ENCODE measurements around the gene B4GALT6. TPM values are rescaled to one million over a fixed set of nuclear protein-coding genes. Genes with fewer than 3 reads are reported as not detected.

The B4GALT6 gene
- total and polyA plus RNA-seq, 2 of the 4 experiments (the other 2 are of a cell fraction), result 1.1 to 3.9 TPM

- no peak overlapping the region for H3K56ac ChIP-seq (ENCODE audit: extremely low read depth, insufficient read depth, low read length)
- H3K4ac ChIP-seq (ENCODE audit: low read depth, low read length), result no peak overlapping the region
- H2AFZ ChIP-seq (replicated peaks; ENCODE audit: low read length, poor library complexity), result no peak overlapping the region
- H4K5ac ChIP-seq (ENCODE audit: low read depth, low read length), result no peak overlapping the region
- H3K4me2 ChIP-seq (ENCODE audit: low read depth, low read length), result no peak overlapping the region
- H3K27me3 ChIP-seq (ENCODE audit: control insufficient read depth, insufficient read depth, low read length), result no peaks in the 10 kb centered on the region
- no peaks in the 10 kb centered on the region for H4K20me1 ChIP-seq (ENCODE audit: insufficient read depth, low read length)
- dilution Hi-C loops (cut with HindIII; ENCODE audit: low sequenced_read_pairs, unreplicated experiment) (no loop called here), in situ Hi-C loops (cut with MboI; ENCODE audit: low sequenced_read_pairs) (no loop called here), intact Hi-C loops (cut with micrococcal nuclease) (no loop called here)
- DNase-seq (no peak), ATAC-seq (ENCODE audit: low read depth) (no peak)
- no peak overlapping the region for H2BK5ac ChIP-seq (ENCODE audit: low read depth, low read length, poor library complexity, severe bottlenecking)
- no peak overlapping the region for H4K91ac ChIP-seq (ENCODE audit: insufficient read depth, low read depth, low read length)
- H4K8ac ChIP-seq (ENCODE audit: low read depth in 2 of 2, low read length in 2 of 2), result no peak overlapping the region
- no CpG with 5 or more reads among the region's 3 CpGs for WGBS, 2 experiments (ENCODE audit: extremely low coverage in 2 of 2, insufficient read length in 1 of 2)
- no peak overlapping the region for H2AK9ac ChIP-seq (replicated peaks; ENCODE audit: low read depth, low read length, poor library complexity)
- H3K36me3 ChIP-seq (ENCODE audit: control insufficient read depth, insufficient read depth, low read length), result no peaks in the 10 kb centered on the region
- no peaks in the 10 kb centered on the region for H3K9me3 ChIP-seq (ENCODE audit: control insufficient read depth, insufficient read depth, low read length)
- H3K23ac ChIP-seq (ENCODE audit: low read depth, low read length), result no peak overlapping the region
- no peak overlapping the region for H2BK15ac ChIP-seq (ENCODE audit: low read depth, low read length)
- no peak overlapping the region for H3K14ac ChIP-seq (replicated peaks; ENCODE audit: low read depth, low read length)
- no peak overlapping the region for H3K4me3 ChIP-seq (ENCODE audit: insufficient read depth, low read depth, low read length)
- no peaks in the 10 kb centered on the region for H3K79me1 ChIP-seq (ENCODE audit: low read depth in 1 of 2, low read length in 2 of 2)
- H3K9me1 ChIP-seq (ENCODE audit: insufficient read depth, low read length), result no peaks in the 10 kb centered on the region
- TF ChIP-seq CEBPB (IDR thresholded peaks at IDR 0.05; ENCODE audit: low read depth, low read length), result no peak
- no peak for TF ChIP-seq RAD21 (IDR thresholded peaks at IDR 0.05; ENCODE audit: low read length)
- no peak for TF ChIP-seq CTCF (conservative IDR thresholded peaks at IDR 0.05; ENCODE audit: low read depth, low read length)
- TF ChIP-seq MAZ (IDR thresholded peaks at IDR 0.05; ENCODE audit: borderline replicate concordance, low read depth, low read length), result no peak
- TF ChIP-seq RCOR1 (IDR thresholded peaks at IDR 0.05; ENCODE audit: insufficient replicate concordance, low read length), result no peak
- TF ChIP-seq CHD1 (IDR thresholded peaks at IDR 0.05; ENCODE audit: low read depth, low read length), result no peak
- no peak for TF ChIP-seq RFX5 (IDR thresholded peaks at IDR 0.05; ENCODE audit: low read depth, low read length)
- TF ChIP-seq, protein P1, sequence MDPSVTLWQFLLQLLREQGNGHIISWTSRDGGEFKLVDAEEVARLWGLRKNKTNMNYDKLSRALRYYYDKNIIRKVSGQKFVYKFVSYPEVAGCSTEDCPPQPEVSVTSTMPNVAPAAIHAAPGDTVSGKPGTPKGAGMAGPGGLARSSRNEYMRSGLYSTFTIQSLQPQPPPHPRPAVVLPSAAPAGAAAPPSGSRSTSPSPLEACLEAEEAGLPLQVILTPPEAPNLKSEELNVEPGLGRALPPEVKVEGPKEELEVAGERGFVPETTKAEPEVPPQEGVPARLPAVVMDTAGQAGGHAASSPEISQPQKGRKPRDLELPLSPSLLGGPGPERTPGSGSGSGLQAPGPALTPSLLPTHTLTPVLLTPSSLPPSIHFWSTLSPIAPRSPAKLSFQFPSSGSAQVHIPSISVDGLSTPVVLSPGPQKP (IDR thresholded peaks at IDR 0.05; ENCODE audit: borderline replicate concordance, low read depth, low read length), result no peak
- no peak for TF ChIP-seq MAFK (IDR thresholded peaks at IDR 0.05; ENCODE audit: low read depth, low read length)
- TF ChIP-seq, protein P2, sequence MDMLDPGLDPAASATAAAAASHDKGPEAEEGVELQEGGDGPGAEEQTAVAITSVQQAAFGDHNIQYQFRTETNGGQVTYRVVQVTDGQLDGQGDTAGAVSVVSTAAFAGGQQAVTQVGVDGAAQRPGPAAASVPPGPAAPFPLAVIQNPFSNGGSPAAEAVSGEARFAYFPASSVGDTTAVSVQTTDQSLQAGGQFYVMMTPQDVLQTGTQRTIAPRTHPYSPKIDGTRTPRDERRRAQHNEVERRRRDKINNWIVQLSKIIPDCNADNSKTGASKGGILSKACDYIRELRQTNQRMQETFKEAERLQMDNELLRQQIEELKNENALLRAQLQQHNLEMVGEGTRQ (IDR thresholded peaks at IDR 0.05; ENCODE audit: low read depth, low read length), result no peak
- TF ChIP-seq BHLHE40 (IDR thresholded peaks at IDR 0.05; ENCODE audit: low read depth, low read length), result no peak
- no peak for TF ChIP-seq SMC3 (IDR thresholded peaks at IDR 0.05; ENCODE audit: low read depth, low read length)
- TF ChIP-seq FOS (IDR thresholded peaks at IDR 0.05; ENCODE audit: low read depth, low read length), result no peak
- TF ChIP-seq NFE2L2 (IDR thresholded peaks at IDR 0.05; ENCODE audit: low read depth, low read length), result no peak
- TF ChIP-seq MXI1 (IDR thresholded peaks at IDR 0.05; ENCODE audit: borderline replicate concordance, low read depth, low read length), result no peak
- TF ChIP-seq POLR2A (IDR thresholded peaks at IDR 0.05; ENCODE audit: low read depth, low read length), result no peak
- H2AK5ac ChIP-seq (ENCODE audit: low read depth, low read length), result no peak overlapping the region
- H3K27ac ChIP-seq (ENCODE audit: insufficient read depth, low read length), result no peak overlapping the region
- no peak overlapping the region for H2BK20ac ChIP-seq (ENCODE audit: low read depth, low read length)
- CTCF ChIA-PET, result interaction anchor here (0.6 kb wide), 1 partner anchor 127 kb away, joined by 3 read pairs; no protein-coding TSS in a partner anchor
- no peak overlapping the region for H3K9ac ChIP-seq (ENCODE audit: low read depth, low read length)
- H3K18ac ChIP-seq (ENCODE audit: low read depth, low read length), result no peak overlapping the region
- BruUV-seq (replicated peaks), result no TSS peak
- POLR2A ChIA-PET (ENCODE audit: unreplicated experiment), result no interaction called here
- no peaks in the 10 kb centered on the region for H3K4me1 ChIP-seq (ENCODE audit: control insufficient read depth, insufficient read depth, low read length)
- no peak overlapping the region for H2BK120ac ChIP-seq (ENCODE audit: low read depth, low read length)
These were observed 26.4 kb upstream of the B4GALT6 start for GRCh38 chr18:31710826-31711225.
